ENCODE data around the gene IGFBP5. TPM values are rescaled to one million over a fixed set of nuclear protein-coding genes. Genes with fewer than 3 reads are reported as not detected.

Gene IGFBP5
- total and polyA plus RNA-seq, 9 of the 15 experiments (the other 6 are each of a cell fraction or from before 2014, with no cell fraction given) = 0.01 to 1.9 (median 0.03) TPM; not detected in 6

GRCh38 chr2:216665717-216666116, 29.6 kb downstream of the IGFBP5 start:
- no peak for DNase-seq (ENCODE audit: extremely low read depth in 1 of 4, low spot score in 3 of 4)
- Histone ChIP-seq H4K20me1 (replicated peaks; ENCODE audit: control insufficient read depth, insufficient read depth, low read length) (no peaks in the 10 kb centered on the region; the same call in 1 of the 2 replicates), H3K9me3 (replicated peaks; ENCODE audit: control insufficient read depth, insufficient read depth, low read depth, low read length) (no peaks in the 10 kb centered on the region), H3K79me2 (ENCODE audit: control insufficient read depth, insufficient read depth, low read length) (no peaks in the 10 kb centered on the region), H3K27ac (ENCODE audit: extremely low read depth, low read depth, low read length) (no peak overlapping the region), H3K4me2 (ENCODE audit: insufficient read depth, low read length) (no peak overlapping the region), H3K27me3 (ENCODE audit: control insufficient read depth in 2 of 2, insufficient read depth in 2 of 2, low read length in 2 of 2) (peaks cover 2 to 37% of the 10 kb centered on the region in 2 experiments; a peak in 4 of 5 replicates), H3K4me3 (no peak overlapping the region), H3K9ac (ENCODE audit: insufficient read depth in 1 of 2, low read depth in 2 of 2, low read length in 2 of 2) (no peak overlapping the region), H3K36me3 (ENCODE audit: control insufficient read depth, insufficient read depth, low read length) (no peaks in the 10 kb centered on the region), H3K4me1 (replicated peaks in 1 of 2; ENCODE audit: control insufficient read depth in 2 of 2, insufficient read depth in 2 of 2, low read length in 2 of 2) (peaks cover 10 to 12% of the 10 kb centered on the region in 2 experiments; a peak in 4 of 5 replicates), H3K9me1 (ENCODE audit: control insufficient read depth, insufficient read depth, low read length) (no peaks in the 10 kb centered on the region), H2AFZ (ENCODE audit: low read depth, low read length) (no peak overlapping the region)
- BruUV-seq (replicated peaks) = no TSS peak
- intact Hi-C loops (cut with micrococcal nuclease) = loop anchor here (1.0 to 2.0 kb wide), 3 partner anchors 146 to 443 kb away; no protein-coding TSS in a partner anchor
- WGBS (ENCODE audit: insufficient coverage, low coverage, missing lambda C conversion rate) = 41% methylated on average over 9 of the region's 12 CpGs
- in situ Hi-C loops (cut with MboI) = loop anchor here (5.0 to 25.0 kb wide), 3 partner anchors 148 to 631 kb away; no protein-coding TSS in a partner anchor
- ChIA-PET POLR2A (no interaction called here), CTCF (ENCODE audit: low intra/inter-chr PET ratio) (interaction anchor here (1.2 to 1.6 kb wide), 2 partner anchors 148 to 1047 kb away, joined by 3 to 21 read pairs; no protein-coding TSS in a partner anchor)
- ATAC-seq = no peak
- TF ChIP-seq HDGF (IDR thresholded peaks at IDR 0.05) (no peak), ZBTB8A (IDR thresholded peaks at IDR 0.05; ENCODE audit: partially characterized antibody) (no peak), ILF3 (IDR thresholded peaks at IDR 0.05; ENCODE audit: borderline replicate concordance) (no peak), DMBX1 (CRISPR knock-in tag; IDR thresholded peaks at IDR 0.05; ENCODE audit: borderline replicate concordance) (no peak), E2F4 (CRISPR knock-in tag; IDR thresholded peaks at IDR 0.05; ENCODE audit: low read depth) (no peak), IFI16 (CRISPR knock-in tag; IDR thresholded peaks at IDR 0.05) (no peak), ZFP36 (IDR thresholded peaks at IDR 0.05; ENCODE audit: low read depth, low read length, partially characterized antibody) (no peak), SMARCA4 (IDR thresholded peaks at IDR 0.05) (no peak), ELF4 (CRISPR knock-in tag; IDR thresholded peaks at IDR 0.05) (no peak), KDM2B (CRISPR knock-in tag; IDR thresholded peaks at IDR 0.05) (no peak), ZNF77 (CRISPR knock-in tag; IDR thresholded peaks at IDR 0.05) (no peak), NFYB (IDR thresholded peaks at IDR 0.05; ENCODE audit: extremely low read depth, insufficient read length) (no peak), FOXJ2 (tag; IDR thresholded peaks at IDR 0.05) (no peak)
- TF ChIP-seq, protein P1, sequence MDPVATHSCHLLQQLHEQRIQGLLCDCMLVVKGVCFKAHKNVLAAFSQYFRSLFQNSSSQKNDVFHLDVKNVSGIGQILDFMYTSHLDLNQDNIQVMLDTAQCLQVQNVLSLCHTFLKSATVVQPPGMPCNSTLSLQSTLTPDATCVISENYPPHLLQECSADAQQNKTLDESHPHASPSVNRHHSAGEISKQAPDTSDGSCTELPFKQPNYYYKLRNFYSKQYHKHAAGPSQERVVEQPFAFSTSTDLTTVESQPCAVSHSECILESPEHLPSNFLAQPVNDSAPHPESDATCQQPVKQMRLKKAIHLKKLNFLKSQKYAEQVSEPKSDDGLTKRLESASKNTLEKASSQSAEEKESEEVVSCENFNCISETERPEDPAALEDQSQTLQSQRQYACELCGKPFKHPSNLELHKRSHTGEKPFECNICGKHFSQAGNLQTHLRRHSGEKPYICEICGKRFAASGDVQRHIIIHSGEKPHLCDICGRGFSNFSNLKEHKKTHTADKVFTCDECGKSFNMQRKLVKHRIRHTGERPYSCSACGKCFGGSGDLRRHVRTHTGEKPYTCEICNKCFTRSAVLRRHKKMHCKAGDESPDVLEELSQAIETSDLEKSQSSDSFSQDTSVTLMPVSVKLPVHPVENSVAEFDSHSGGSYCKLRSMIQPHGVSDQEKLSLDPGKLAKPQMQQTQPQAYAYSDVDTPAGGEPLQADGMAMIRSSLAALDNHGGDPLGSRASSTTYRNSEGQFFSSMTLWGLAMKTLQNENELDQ (CRISPR knock-in tag; IDR thresholded peaks at IDR 0.05; ENCODE audit: borderline replicate concordance) = no peak
- no peak for FAIRE-seq

Measured in K562 (cell line).